Activated naive CD4-positive, alpha-beta T cell (primary cell): ENCODE data around the gene ACAP3.

Source experiments
- DNase-seq, 4 experiments: peaks; one replicate each; lab custom pipeline; 2025; lab: John Stamatoyannopoulos, UW

The ACAP3 gene

GRCh38 chr1:1344655-1345361, 37.1 kb upstream of the ACAP3 start:
- DNase-seq: no peak

GRCh38 chr1:1343811-1344421, 36.2 kb upstream of the ACAP3 start:
- DNase-seq: no peak

DNA sequence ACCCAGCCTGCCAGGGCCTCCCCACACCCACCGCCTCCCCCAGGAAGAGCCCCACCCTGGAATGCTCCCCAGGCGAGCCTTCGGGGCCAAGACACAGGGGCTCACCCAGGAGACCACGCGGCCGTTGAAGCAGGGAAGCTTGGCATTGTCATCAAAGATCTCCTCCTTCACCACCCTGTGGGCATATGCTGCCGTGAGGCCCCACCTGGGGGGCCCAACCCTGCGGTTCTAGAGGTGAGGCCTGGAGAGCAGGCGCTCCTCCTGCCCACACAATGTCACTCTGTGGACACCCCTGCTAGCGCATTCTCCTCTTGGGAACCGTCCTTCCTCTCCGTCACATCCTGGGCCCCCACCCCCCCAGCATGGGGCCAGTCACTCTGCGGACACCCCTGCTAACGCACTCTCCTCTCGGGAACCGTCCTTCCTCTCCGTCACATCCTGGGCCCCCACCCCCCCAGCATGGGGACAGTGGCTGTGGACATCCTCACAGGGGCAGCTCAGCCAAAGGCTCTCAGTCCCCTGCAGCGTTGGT, 34.9 kb upstream of the ACAP3 start:
- DNase-seq: no peak

DNA sequence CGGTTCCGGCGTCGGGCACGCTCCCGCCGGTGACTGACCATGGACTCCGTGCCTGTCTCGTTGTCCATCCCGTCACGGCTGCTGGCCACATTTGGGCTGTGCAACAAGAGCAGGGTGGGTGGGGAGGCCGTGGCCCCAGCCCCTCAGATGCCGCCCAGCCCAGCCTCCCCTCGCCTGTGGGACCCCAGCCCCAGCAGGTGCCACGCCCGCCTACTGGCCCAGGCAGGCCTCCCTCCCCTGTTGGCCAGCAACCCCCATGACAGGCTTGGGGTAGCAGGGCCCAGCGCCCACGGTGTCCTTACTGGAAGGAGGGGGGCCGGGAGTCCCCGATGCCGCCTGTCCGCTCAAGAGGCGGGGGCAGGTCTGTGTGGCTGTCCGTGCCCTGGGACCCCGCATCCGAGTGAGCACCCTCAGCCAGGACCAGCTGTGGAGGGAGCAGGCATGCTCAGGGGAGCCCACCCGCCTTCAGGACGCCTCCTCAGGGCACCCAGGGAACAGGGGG, 34.4 kb upstream of the ACAP3 start:
- DNase-seq: no peak

DNA sequence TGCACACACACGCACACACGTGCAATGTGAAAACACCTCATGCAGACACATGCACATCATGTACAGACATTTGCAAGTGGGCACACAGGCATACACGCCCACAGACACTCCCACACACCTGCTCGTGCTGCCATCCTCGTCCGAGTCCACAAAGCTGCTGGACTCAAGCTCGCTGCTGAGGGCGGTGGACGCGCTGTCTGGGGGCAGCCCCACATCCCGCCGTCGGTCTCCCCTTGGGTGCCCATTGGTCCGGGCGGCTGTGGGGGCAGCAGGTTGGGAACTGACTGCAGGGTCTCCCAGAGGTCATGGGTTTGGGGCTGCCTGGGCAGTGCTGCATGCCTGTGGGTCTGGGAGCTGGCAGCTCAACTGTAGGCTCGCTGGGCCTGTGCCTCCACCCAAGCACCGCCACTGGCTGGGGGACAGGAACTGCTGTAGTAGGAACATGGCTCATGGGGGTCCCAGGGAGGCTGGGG, 33.9 kb upstream of the ACAP3 start:
- DNase-seq: no peak

DNA sequence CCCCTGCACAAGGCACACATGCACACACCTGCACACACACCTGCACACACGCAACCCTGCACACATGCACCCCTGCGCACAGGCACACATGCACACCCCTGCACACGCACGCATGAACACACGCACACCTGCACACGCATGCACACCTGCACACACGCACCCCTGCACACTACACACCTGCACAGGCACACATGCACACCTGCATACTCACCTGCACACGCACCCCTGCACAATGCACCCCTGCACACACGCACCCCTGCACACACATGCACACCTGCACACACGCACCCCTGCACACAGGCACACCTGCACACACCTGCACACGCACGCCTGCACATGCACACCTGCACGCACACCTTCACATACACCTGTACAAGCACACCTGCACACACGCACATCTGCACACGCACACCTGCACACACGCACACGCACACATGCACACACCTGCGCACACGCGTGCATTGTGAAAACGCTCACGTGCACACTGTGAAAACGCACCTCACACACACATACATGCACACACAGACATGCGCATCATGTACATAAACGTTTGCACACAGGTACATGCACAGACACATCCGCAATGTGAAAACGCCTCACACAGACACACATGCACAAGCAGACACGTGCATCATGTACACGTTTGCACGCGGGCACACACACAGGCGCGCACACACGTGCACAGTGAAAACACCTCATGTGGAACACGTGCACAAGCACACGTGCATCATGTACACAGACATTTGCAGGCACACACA, 33.2 kb upstream of the ACAP3 start:
- DNase-seq: no peak

- DNase-seq: no peak
Observed at GRCh38 chr1:1340185-1340584, 32.5 kb upstream of the ACAP3 start.

GRCh38 chr1:1338278-1338677, 30.5 kb upstream of the ACAP3 start:
- no peak for DNase-seq

GRCh38 chr1:1337793-1338147, 30.0 kb upstream of the ACAP3 start:
- no peak for DNase-seq

DNA sequence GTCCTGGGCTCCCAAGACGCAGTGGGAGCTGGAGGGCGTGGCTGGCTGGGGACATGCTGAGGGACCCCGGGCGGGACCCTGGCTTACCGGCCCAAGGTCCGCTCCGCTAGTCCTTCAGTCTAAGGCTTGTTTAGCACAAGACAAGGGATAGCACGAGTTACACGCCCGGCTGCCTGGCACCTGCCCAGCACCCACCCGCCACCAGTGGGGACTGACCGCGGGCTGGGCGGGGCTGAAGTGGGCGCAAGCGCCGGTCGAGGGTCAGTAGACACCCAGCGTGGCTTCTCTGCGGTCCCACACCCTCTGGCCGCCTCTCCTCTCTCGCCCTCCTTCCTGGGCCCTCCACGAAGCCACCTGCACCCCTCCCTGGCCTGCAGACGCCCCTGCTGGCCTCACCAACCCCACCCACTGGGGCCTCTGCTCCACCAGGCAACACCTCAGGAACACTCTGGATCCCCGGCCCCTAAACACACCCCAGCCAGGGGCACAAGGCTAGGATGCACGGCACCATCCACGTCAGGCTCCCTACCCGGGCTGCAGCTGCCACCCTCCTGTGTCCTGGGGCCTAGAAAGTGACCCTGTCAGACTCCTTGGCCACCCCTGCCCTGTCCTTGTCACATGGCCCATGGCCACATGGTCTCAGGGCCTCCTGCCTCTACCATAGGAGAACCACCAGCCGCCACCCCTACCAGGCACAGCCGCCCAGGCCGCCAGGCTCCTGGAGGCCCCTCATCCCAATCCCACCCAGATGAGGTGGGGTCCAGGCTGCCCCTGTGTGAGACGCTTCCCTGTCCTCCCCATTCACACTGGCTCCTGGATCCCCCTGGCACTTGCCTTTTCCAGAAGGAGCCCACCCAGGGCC, 29.4 kb upstream of the ACAP3 start:
- no peak for DNase-seq

DNA sequence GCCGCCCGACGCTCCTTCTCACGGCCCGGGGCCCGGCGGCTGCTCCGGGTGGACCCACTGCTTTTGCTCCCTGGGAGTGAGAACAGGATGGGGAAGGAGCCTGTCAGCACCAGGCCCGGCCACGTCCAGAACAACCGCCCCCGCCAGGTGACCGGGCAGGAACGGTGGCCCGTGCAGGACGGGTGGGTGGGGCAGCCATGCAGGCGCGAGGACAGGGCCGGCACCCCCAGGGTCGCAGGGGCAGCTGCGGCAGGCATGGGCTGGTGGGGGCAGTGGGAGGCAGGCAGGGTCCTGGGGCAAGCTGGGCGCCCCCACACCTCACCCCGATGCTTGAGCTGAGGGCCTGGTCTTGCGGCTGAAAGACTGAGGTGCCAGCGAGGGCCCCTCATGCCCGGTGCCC, 28.7 kb upstream of the ACAP3 start:
- no peak for DNase-seq

DNA sequence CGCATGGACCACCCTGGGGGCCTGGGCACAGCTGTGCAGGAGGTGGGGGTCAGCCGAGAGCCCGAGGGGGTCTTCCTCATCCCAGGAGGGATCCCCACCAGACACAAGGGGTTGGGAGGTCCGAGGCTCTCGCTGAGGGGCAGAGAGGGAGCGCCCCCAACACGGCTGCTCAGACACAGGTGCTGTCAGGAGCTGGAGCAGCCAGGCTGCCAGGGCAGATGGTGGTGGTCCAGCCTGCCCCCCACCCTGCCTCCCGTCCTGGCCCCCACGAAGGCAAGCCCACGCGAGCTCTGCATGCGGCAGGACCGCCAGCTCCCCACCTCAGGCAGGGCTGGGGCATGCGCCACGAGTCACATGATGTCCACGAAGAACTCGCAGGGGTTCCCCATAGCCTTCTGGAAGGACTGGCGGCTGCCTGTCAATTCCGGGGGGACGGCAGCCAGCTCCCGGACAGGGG, 28.1 kb upstream of the ACAP3 start:
- DNase-seq: no peak

DNA sequence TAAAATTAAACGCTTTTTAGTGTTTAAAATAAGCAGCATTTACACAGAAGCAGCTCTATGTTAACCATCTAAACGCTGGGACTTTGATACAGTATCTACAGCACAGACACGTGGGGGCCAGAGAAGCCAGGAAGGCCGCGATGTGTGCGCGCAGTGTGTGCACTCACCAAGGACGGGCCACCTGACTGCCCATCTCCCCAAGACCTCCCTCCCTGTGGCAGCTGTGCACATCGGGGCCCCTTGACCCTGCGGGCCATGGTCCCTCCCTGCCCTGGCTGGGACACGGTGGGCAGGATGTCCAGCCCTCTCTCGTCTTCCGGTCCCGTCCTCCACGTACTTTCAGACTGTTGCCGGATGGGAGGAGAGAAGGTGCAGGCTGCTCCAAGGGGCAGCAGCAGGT, 27.6 kb upstream of the ACAP3 start:
- DNase-seq: no peak

GRCh38 chr1:1334835-1335234, 27.1 kb upstream of the ACAP3 start:
- DNase-seq: no peak

DNA sequence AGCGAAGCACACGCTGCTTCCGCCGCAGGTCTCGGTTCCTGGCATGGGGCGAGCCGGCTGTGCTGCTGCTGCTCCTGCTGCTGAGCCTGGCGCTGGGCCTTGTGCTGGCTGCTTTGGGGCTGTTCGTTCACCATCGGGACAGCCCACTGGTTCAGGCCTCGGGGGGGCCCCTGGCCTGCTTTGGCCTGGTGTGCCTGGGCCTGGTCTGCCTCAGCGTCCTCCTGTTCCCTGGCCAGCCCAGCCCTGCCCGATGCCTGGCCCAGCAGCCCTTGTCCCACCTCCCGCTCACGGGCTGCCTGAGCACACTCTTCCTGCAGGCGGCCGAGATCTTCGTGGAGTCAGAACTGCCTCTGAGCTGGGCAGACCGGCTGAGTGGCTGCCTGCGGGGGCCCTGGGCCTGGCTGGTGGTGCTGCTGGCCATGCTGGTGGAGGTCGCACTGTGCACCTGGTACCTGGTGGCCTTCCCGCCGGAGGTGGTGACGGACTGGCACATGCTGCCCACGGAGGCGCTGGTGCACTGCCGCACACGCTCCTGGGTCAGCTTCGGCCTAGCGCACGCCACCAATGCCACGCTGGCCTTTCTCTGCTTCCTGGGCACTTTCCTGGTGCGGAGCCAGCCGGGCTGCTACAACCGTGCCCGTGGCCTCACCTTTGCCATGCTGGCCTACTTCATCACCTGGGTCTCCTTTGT, 26.0 kb upstream of the ACAP3 start:
- DNase-seq: no peak

- DNase-seq: no peak
Observed at GRCh38 chr1:1332774-1333480, 25.2 kb upstream of the ACAP3 start.

GRCh38 chr1:1332031-1332755, 24.5 kb upstream of the ACAP3 start:
- DNase-seq: no peak

DNA sequence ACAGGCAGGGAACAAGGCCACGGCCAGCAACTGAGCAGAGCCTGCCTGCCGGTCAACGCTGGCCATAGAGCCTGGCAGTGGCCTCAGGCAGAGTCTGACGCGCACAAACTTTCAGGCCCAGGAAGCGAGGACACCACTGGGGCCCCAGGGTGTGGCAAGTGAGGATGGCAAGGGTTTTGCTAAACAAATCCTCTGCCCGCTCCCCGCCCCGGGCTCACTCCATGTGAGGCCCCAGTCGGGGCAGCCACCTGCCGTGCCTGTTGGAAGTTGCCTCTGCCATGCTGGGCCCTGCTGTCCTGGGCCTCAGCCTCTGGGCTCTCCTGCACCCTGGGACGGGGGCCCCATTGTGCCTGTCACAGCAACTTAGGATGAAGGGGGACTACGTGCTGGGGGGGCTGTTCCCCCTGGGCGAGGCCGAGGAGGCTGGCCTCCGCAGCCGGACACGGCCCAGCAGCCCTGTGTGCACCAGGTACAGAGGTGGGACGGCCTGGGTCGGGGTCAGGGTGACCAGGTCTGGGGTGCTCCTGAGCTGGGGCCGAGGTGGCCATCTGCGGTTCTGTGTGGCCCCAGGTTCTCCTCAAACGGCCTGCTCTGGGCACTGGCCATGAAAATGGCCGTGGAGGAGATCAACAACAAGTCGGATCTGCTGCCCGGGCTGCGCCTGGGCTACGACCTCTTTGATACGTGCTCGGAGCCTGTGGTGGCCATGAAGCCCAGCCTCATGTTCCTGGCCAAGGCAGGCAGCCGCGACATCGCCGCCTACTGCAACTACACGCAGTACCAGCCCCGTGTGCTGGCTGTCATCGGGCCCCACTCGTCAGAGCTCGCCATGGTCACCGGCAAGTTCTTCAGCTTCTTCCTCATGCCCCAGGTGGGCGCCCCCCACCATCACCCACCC, 23.6 kb upstream of the ACAP3 start, which contains the start of gene TAS1R3:
TAS1R3 (plus strand) TSS at position 213 of the 898 bp plus-strand sequence; CDS start at position 279, 66 bp downstream.
- DNase-seq: no peak
